Fibroblast of lung (primary cell): ENCODE data around the gene SULF2. TPM values are rescaled to one million over a fixed set of nuclear protein-coding genes. Genes with fewer than 3 reads are reported as not detected.

Experiments
- DNase-seq, 2 donors: peaks; one replicate each; pipeline versions ENCODE4 v3.0.0 to v3.0.0-alpha.2; 2010; ENCODE audit warnings: low read depth in 2 of 2
- H2AFZ ChIP-seq: 2 replicates; pipeline ENCODE4 v1.5.1; 2012; ENCODE audit warnings: low read length, control low read depth, inconsistent platforms
- H3K27ac ChIP-seq: 2 replicates; pipeline ENCODE4 v1.5.1; 2011; ENCODE audit warnings: low read length, control low read depth; ENCODE audit not compliant: insufficient read depth
- H3K27me3 ChIP-seq: 2 replicates; pipeline ENCODE4 v1.5.1; 2011; ENCODE audit warnings: mild to moderate bottlenecking, low read length; ENCODE audit not compliant: control insufficient read depth, insufficient read depth
- H3K36me3 ChIP-seq: 2 replicates; pipeline ENCODE4 v1.5.1; 2011; ENCODE audit warnings: low read length; ENCODE audit not compliant: control insufficient read depth, insufficient read depth
- H3K4me1 ChIP-seq: 2 replicates; pipeline ENCODE4 v1.5.1; 2011; ENCODE audit warnings: low read length; ENCODE audit not compliant: control insufficient read depth, insufficient read depth; ENCODE audit errors: extremely low read depth
- H3K4me2 ChIP-seq: 2 replicates; pipeline ENCODE4 v1.5.1; 2011; ENCODE audit warnings: low read length, control low read depth; ENCODE audit not compliant: insufficient read depth; ENCODE audit errors: extremely low read depth
- H3K4me3 ChIP-seq, 4 experiments: fragments of 200-600 bp in 1 of 4; sonication (generic) in 1 of 4; replicated peaks in 1 of 4; 2 replicates each; pipeline ENCODE4 v1.5.1; 2011 to 2016; ENCODE audit warnings: low read length in 4 of 4, low read depth in 3 of 4, mild to moderate bottlenecking in 3 of 4, control low read depth in 2 of 4, inconsistent platforms in 1 of 4, mixed read lengths in 1 of 4; ENCODE audit not compliant: insufficient read depth in 1 of 4; ENCODE audit errors: control extremely low read depth in 1 of 4
- H3K79me2 ChIP-seq: 2 replicates; pipeline ENCODE4 v1.5.1; 2012; ENCODE audit warnings: mild to moderate bottlenecking, low read length, inconsistent platforms; ENCODE audit not compliant: control insufficient read depth, insufficient read depth
- H3K9ac ChIP-seq: 2 replicates; pipeline ENCODE4 v1.5.1; 2011; ENCODE audit warnings: mild to moderate bottlenecking, low read length, control low read depth; ENCODE audit not compliant: insufficient read depth
- H3K9me3 ChIP-seq: 2 replicates; pipeline ENCODE4 v1.5.1; 2012; ENCODE audit warnings: low read depth, low read length; ENCODE audit not compliant: control insufficient read depth, insufficient read depth
- H4K20me1 ChIP-seq: 2 replicates; pipeline ENCODE4 v1.5.1; 2011; ENCODE audit warnings: low read length; ENCODE audit not compliant: control insufficient read depth, insufficient read depth; ENCODE audit errors: extremely low read depth
- CTCF ChIP-seq, 2 donors: IDR thresholded peaks in 1 of 2; conservative IDR thresholded peaks in 1 of 2; 1 replicate in 1 of 2; 2 replicates in 1 of 2; pipeline ENCODE4 v1.5.1; 2011 to 2012; ENCODE audit warnings: low read length in 2 of 2, control low read depth in 1 of 2, inconsistent platforms in 1 of 2, low read depth in 1 of 2, mild to moderate bottlenecking in 1 of 2
- EZH2 ChIP-seq: IDR thresholded peaks from 2 replicates; pipeline ENCODE4 v1.5.1; 2012; ENCODE audit warnings: low read length, control low read depth, mild to moderate bottlenecking; ENCODE audit errors: missing control alignments
- polyA plus RNA-seq, 2 donors: library from polyadenylated mRNA; depleted of rRNA in 1 of 2; stranded (reverse) in 1 of 2; unstranded in 1 of 2; fragments of >200 nt; gene quantifications; 2 replicates each; pipeline ENCODE4 v1.2.1, GENCODE V29; 2011 to 2012; ENCODE audit warnings: missing spikeins in 1 of 2
- total RNA-seq: library from RNA; depleted of rRNA; stranded (reverse); fragments of >200 nt; gene quantifications from 2 replicates; pipeline ENCODE4 v1.2.1, GENCODE V29; 2014

The SULF2 gene
- total and polyA plus RNA-seq, 2 donors (not counting 1 experiment from before 2014, with no cell fraction given), result 0.26 to 9.6 TPM

GRCh38 chr20:47720636-47721427 is 64.4 kb downstream of the SULF2 start:
- H3K4me3 ChIP-seq, result no peak overlapping the region
- H3K9ac ChIP-seq, result no peak overlapping the region
- H3K36me3 ChIP-seq, result no peaks in the 10 kb centered on the region
- no peaks in the 10 kb centered on the region for H3K79me2 ChIP-seq
- peaks cover 3% of the 10 kb centered on the region for H3K27me3 ChIP-seq
- no peaks in the 10 kb centered on the region for H3K9me3 ChIP-seq
- no peaks in the 10 kb centered on the region for H4K20me1 ChIP-seq
- H3K4me1 ChIP-seq, result no peaks in the 10 kb centered on the region
- no peak overlapping the region for H2AFZ ChIP-seq
- no peak overlapping the region for H3K4me2 ChIP-seq
- no peak for TF ChIP-seq CTCF (conservative IDR thresholded peaks at IDR 0.05 in 1 of 2, IDR thresholded peaks at IDR 0.05 in 1 of 2; ENCODE audit: low read depth in 1 of 2, low read length in 2 of 2)
- no peak for TF ChIP-seq EZH2
- no peak overlapping the region for H3K27ac ChIP-seq
- DNase-seq, result peak; percentile 25 to 89

- Histone ChIP-seq H3K27ac (no peak overlapping the region), H3K36me3 (no peaks in the 10 kb centered on the region), H3K27me3 (peaks cover 3% of the 10 kb centered on the region), H3K4me1 (no peaks in the 10 kb centered on the region), H3K79me2 (no peaks in the 10 kb centered on the region), H3K9ac (no peak overlapping the region), H2AFZ (no peak overlapping the region), H4K20me1 (no peaks in the 10 kb centered on the region), H3K4me3 (no peak overlapping the region), H3K4me2 (no peak overlapping the region), H3K9me3 (no peaks in the 10 kb centered on the region)
- DNase-seq, result peak in 1 of 2 donors; percentile 68
- TF ChIP-seq CTCF (conservative IDR thresholded peaks at IDR 0.05 in 1 of 2, IDR thresholded peaks at IDR 0.05 in 1 of 2; ENCODE audit: low read depth in 1 of 2, low read length in 2 of 2) (no peak), EZH2 (no peak)
These were observed 65.7 kb downstream of the SULF2 start for GRCh38 chr20:47719625-47720024.

GRCh38 chr20:47719211-47719610 is 66.1 kb downstream of the SULF2 start:
- H3K36me3 ChIP-seq, result no peaks in the 10 kb centered on the region
- no peak overlapping the region for H3K4me3 ChIP-seq
- H3K4me2 ChIP-seq, result no peak overlapping the region
- H2AFZ ChIP-seq, result no peak overlapping the region
- no peaks in the 10 kb centered on the region for H3K79me2 ChIP-seq
- DNase-seq, result no peak
- H3K9me3 ChIP-seq, result no peaks in the 10 kb centered on the region
- TF ChIP-seq CTCF (conservative IDR thresholded peaks at IDR 0.05 in 1 of 2, IDR thresholded peaks at IDR 0.05 in 1 of 2; ENCODE audit: low read depth in 1 of 2, low read length in 2 of 2) (no peak), EZH2 (no peak)
- no peak overlapping the region for H3K27ac ChIP-seq
- H3K27me3 ChIP-seq, result peaks cover 3% of the 10 kb centered on the region
- no peaks in the 10 kb centered on the region for H4K20me1 ChIP-seq
- H3K9ac ChIP-seq, result no peak overlapping the region
- H3K4me1 ChIP-seq, result no peaks in the 10 kb centered on the region
